Measurements from ENCODE around the gene LGALS1. TPM values are rescaled to one million over a fixed set of nuclear protein-coding genes. Genes with fewer than 3 reads are reported as not detected.

The LGALS1 gene
- total RNA-seq, 1 donor from 2014 or later, result 0.81 TPM

GRCh38 chr22:37696657-37697537 lies 21.5 kb downstream of the LGALS1 start, which contains the start of gene TRIOBP:
TRIOBP (plus strand) TSS chr22:37697048; CDS start chr22:37701366, 4,318 bp downstream.
- H3K27ac Mint-ChIP-seq, result peak within 1 kb of the TSS; percentile 96
- TF ChIP-seq, protein P1, sequence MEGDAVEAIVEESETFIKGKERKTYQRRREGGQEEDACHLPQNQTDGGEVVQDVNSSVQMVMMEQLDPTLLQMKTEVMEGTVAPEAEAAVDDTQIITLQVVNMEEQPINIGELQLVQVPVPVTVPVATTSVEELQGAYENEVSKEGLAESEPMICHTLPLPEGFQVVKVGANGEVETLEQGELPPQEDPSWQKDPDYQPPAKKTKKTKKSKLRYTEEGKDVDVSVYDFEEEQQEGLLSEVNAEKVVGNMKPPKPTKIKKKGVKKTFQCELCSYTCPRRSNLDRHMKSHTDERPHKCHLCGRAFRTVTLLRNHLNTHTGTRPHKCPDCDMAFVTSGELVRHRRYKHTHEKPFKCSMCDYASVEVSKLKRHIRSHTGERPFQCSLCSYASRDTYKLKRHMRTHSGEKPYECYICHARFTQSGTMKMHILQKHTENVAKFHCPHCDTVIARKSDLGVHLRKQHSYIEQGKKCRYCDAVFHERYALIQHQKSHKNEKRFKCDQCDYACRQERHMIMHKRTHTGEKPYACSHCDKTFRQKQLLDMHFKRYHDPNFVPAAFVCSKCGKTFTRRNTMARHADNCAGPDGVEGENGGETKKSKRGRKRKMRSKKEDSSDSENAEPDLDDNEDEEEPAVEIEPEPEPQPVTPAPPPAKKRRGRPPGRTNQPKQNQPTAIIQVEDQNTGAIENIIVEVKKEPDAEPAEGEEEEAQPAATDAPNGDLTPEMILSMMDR (IDR thresholded peaks at IDR 0.05; ENCODE audit: unreplicated experiment), result peak; percentile 72
- H3K36me3 Mint-ChIP-seq (ENCODE audit: insufficient read depth), result peaks cover 12% of the 10 kb centered on the region
- peak; percentile 97 for DNase-seq (ENCODE audit: low spot score, unreplicated experiment)
- no peaks in the 10 kb centered on the region for H3K9me3 Mint-ChIP-seq (ENCODE audit: low read depth)
- H3K27me3 Mint-ChIP-seq, result no peaks in the 10 kb centered on the region
- H3K4me1 Mint-ChIP-seq (ENCODE audit: low read depth), result peaks cover 7% of the 10 kb centered on the region
- peak within 1 kb of the TSS; percentile 88 for H3K4me3 Mint-ChIP-seq (ENCODE audit: low read depth)

DNA sequence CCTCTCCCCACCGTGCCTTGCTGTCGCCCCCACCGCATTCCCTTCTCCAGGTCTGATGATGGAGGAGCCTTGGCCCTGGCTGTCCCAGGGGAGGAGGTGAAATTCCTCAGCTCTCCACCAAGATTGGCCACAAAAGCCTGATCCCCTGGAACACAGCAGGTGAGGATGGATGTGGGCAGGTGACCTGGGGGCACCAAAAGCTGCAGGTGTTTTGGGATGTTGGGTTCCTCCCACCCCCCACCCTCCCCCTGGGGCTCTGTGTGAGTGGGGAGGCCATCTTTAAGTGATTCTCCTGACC lies 22.1 kb downstream of the LGALS1 start:
- Mint-ChIP-seq H3K27ac (peak overlapping the region; percentile 96), H3K9me3 (ENCODE audit: low read depth) (no peaks in the 10 kb centered on the region), H3K4me3 (ENCODE audit: low read depth) (peak overlapping the region; percentile 88), H3K27me3 (no peaks in the 10 kb centered on the region), H3K36me3 (ENCODE audit: insufficient read depth) (peaks cover 11% of the 10 kb centered on the region), H3K4me1 (ENCODE audit: low read depth) (peaks cover 7% of the 10 kb centered on the region)
- TF ChIP-seq, protein P1 (IDR thresholded peaks at IDR 0.05; ENCODE audit: unreplicated experiment), result no peak
- no peak for DNase-seq (ENCODE audit: low spot score, unreplicated experiment)

DNA sequence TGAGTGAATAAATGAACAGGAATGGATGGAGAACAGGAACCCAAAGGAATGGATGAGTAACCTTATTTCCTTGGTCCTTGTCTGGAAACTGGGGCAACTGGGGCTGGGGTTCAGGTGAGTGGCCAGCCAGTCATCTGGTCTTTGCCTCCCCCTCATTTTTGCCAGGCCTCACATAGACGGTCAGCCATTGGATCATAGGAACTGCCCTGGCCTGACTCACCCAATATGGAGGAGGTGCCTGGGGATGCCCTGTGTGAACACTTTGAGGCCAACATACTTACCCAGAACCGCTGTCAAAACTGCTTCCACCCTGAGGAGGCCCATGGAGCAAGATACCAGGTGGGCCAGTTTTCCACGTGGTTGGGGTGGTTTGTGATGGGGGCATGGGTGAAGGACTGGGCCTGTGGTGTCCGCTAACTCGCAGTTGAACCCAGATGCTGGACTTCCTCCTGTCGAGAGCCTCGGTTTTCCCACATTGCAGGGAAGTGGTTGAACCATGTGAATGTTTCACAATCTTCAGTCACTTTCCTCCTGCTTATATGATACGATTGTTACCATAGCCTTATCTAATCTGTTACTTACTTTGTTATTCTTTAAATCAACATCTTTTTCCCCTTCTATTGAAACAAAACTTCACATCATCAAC lies 25.8 kb downstream of the LGALS1 start:
- H3K27ac Mint-ChIP-seq, result no peak overlapping the region
- H3K9me3 Mint-ChIP-seq (ENCODE audit: low read depth), result no peaks in the 10 kb centered on the region
- H3K27me3 Mint-ChIP-seq, result no peaks in the 10 kb centered on the region
- DNase-seq (ENCODE audit: low spot score, unreplicated experiment), result no peak
- H3K4me1 Mint-ChIP-seq (ENCODE audit: low read depth), result peaks cover 5% of the 10 kb centered on the region
- peaks cover 27% of the 10 kb centered on the region for H3K36me3 Mint-ChIP-seq (ENCODE audit: insufficient read depth)
- TF ChIP-seq, protein P1 (IDR thresholded peaks at IDR 0.05; ENCODE audit: unreplicated experiment), result no peak
- H3K4me3 Mint-ChIP-seq (ENCODE audit: low read depth), result no peak overlapping the region

GRCh38 chr22:37703906-37704305 lies 28.5 kb downstream of the LGALS1 start:
- TF ChIP-seq, protein P1 (IDR thresholded peaks at IDR 0.05; ENCODE audit: unreplicated experiment), result no peak
- Mint-ChIP-seq H3K4me1 (ENCODE audit: low read depth) (no peaks in the 10 kb centered on the region), H3K27me3 (no peaks in the 10 kb centered on the region), H3K4me3 (ENCODE audit: low read depth) (no peak overlapping the region), H3K9me3 (ENCODE audit: low read depth) (no peaks in the 10 kb centered on the region), H3K36me3 (ENCODE audit: insufficient read depth) (peaks cover 31% of the 10 kb centered on the region), H3K27ac (no peak overlapping the region)
- DNase-seq (ENCODE audit: low spot score, unreplicated experiment), result no peak

GRCh38 chr22:37704645-37705044 lies 29.2 kb downstream of the LGALS1 start:
- Mint-ChIP-seq H3K27me3 (no peaks in the 10 kb centered on the region), H3K36me3 (ENCODE audit: insufficient read depth) (peaks cover 29% of the 10 kb centered on the region), H3K9me3 (ENCODE audit: low read depth) (no peaks in the 10 kb centered on the region), H3K4me1 (ENCODE audit: low read depth) (no peaks in the 10 kb centered on the region), H3K4me3 (ENCODE audit: low read depth) (no peak overlapping the region), H3K27ac (no peak overlapping the region)
- TF ChIP-seq, protein P1 (IDR thresholded peaks at IDR 0.05; ENCODE audit: unreplicated experiment), result no peak
- DNase-seq (ENCODE audit: low spot score, unreplicated experiment), result no peak

Measured in progenitor cell of endocrine pancreas (in vitro differentiated cells).